IMR-90 (cell line): Measurements from ENCODE around the gene SLC23A3. TPM values are rescaled to one million over a fixed set of nuclear protein-coding genes. Genes with fewer than 3 reads are reported as not detected.

Experiments used
- ATAC-seq: fragments of 200-7000 bp; cut with Tn5 transposase; 2 replicates; pipeline ENCODE4 v1.9.1; 2020; ENCODE audit warnings: low read depth, mild to moderate bottlenecking, moderate library complexity
- BruUV-seq: library from RNA; stranded (reverse); fragments of 400-500 nt; replicated peaks from 2 replicates; lab custom pipeline; 2021; lab: Mats Ljungman, UMichigan
- CTCF ChIA-PET: fragments of 300-600 bp; formaldehyde crosslinking; extraction: SDS; loops from one replicate; lab custom pipeline; 2021; ENCODE audit warnings: antibody characterized with exemption; lab: Yijun Ruan, JAX
- POLR2A ChIA-PET: fragments of 300-600 bp; sonication (Branson Sonifier 250); formaldehyde crosslinking; loops from one replicate; lab custom pipeline; 2022; ENCODE audit warnings: antibody characterized with exemption; ENCODE audit not compliant: unreplicated experiment; lab: Charles Lee
- DNase-seq: peaks from one replicate; pipeline ENCODE4 v3.0.0; 2013
- H2AFZ ChIP-seq: replicated peaks from 2 replicates; pipeline ENCODE3; 2013; ENCODE audit warnings: low read length, mild to moderate bottlenecking; ENCODE audit not compliant: poor library complexity
- H2AK5ac ChIP-seq: 2 replicates; pipeline ENCODE4 v1.6.1; 2013; ENCODE audit warnings: low read depth, low read length, inconsistent platforms
- H2AK9ac ChIP-seq: replicated peaks from 2 replicates; pipeline ENCODE3; 2013; ENCODE audit warnings: mild to moderate bottlenecking, low read depth, low read length, moderate library complexity; ENCODE audit not compliant: poor library complexity
- H2BK120ac ChIP-seq: 2 replicates; pipeline ENCODE4 v1.6.1; 2013; ENCODE audit warnings: low read depth, low read length, inconsistent platforms
- H2BK15ac ChIP-seq: 3 replicates; pipeline ENCODE4 v1.6.1; 2013; ENCODE audit warnings: low read depth, low read length, inconsistent platforms
- H2BK20ac ChIP-seq: 2 replicates; pipeline ENCODE4 v1.6.1; 2013; ENCODE audit warnings: low read depth, mild to moderate bottlenecking, inconsistent platforms, low read length, moderate library complexity
- H2BK5ac ChIP-seq: 2 replicates; pipeline ENCODE4 v1.6.1; 2013; ENCODE audit warnings: mild to moderate bottlenecking, low read depth, low read length, inconsistent platforms; ENCODE audit not compliant: poor library complexity, severe bottlenecking
- H3K14ac ChIP-seq: replicated peaks from 2 replicates; pipeline ENCODE4 v1.6.1; 2013; ENCODE audit warnings: low read depth, low read length, inconsistent platforms
- H3K18ac ChIP-seq: 2 replicates; pipeline ENCODE4 v1.6.1; 2013; ENCODE audit warnings: low read depth, low read length, control low read depth
- H3K23ac ChIP-seq: 2 replicates; pipeline ENCODE4 v1.6.1; 2013; ENCODE audit warnings: low read depth, low read length, inconsistent platforms
- H3K27ac ChIP-seq: 2 replicates; pipeline ENCODE4 v1.5.1; 2013; ENCODE audit warnings: mild to moderate bottlenecking, control low read depth, low read length; ENCODE audit not compliant: insufficient read depth
- H3K27me3 ChIP-seq: 2 replicates; pipeline ENCODE4 v1.6.1; 2013; ENCODE audit warnings: low read length; ENCODE audit not compliant: control insufficient read depth, insufficient read depth
- H3K36me3 ChIP-seq: 2 replicates; pipeline ENCODE4 v1.6.1; 2013; ENCODE audit warnings: low read length, mixed read lengths; ENCODE audit not compliant: control insufficient read depth, insufficient read depth
- H3K4ac ChIP-seq: 2 replicates; pipeline ENCODE4 v1.6.1; 2013; ENCODE audit warnings: low read depth, low read length, inconsistent platforms
- H3K4me1 ChIP-seq: 2 replicates; pipeline ENCODE4 v1.6.1; 2013; ENCODE audit warnings: low read length, mixed read lengths; ENCODE audit not compliant: control insufficient read depth, insufficient read depth
- H3K4me2 ChIP-seq: 2 replicates; pipeline ENCODE4 v1.6.1; 2013; ENCODE audit warnings: low read depth, mild to moderate bottlenecking, control low read depth, low read length, moderate library complexity
- H3K4me3 ChIP-seq: 2 replicates; pipeline ENCODE4 v1.5.1; 2013; ENCODE audit warnings: low read depth, mild to moderate bottlenecking, control low read depth, low read length, moderate library complexity; ENCODE audit not compliant: insufficient read depth
- H3K56ac ChIP-seq: 2 replicates; pipeline ENCODE4 v1.6.1; 2013; ENCODE audit warnings: low read length, inconsistent platforms; ENCODE audit not compliant: insufficient read depth; ENCODE audit errors: extremely low read depth
- H3K79me1 ChIP-seq, 2 experiments: 2 replicates each; pipeline ENCODE4 v1.6.1; 2013; ENCODE audit warnings: low read length in 2 of 2, inconsistent platforms in 1 of 2, low read depth in 1 of 2
- H3K9ac ChIP-seq: 2 replicates; pipeline ENCODE4 v1.6.1; 2013; ENCODE audit warnings: low read depth, low read length, control low read depth
- H3K9me1 ChIP-seq: 2 replicates; pipeline ENCODE4 v1.6.1; 2013; ENCODE audit warnings: low read length, inconsistent platforms; ENCODE audit not compliant: insufficient read depth
- H3K9me3 ChIP-seq: 2 replicates; pipeline ENCODE4 v1.6.1; 2013; ENCODE audit warnings: low read length; ENCODE audit not compliant: control insufficient read depth, insufficient read depth
- H4K20me1 ChIP-seq: 2 replicates; pipeline ENCODE4 v1.6.1; 2013; ENCODE audit warnings: low read length, inconsistent platforms; ENCODE audit not compliant: insufficient read depth
- H4K5ac ChIP-seq: 2 replicates; pipeline ENCODE4 v1.6.1; 2013; ENCODE audit warnings: mild to moderate bottlenecking, low read depth, low read length, control low read depth
- H4K8ac ChIP-seq, 2 experiments: 2 replicates each; pipeline ENCODE4 v1.6.1; 2013; ENCODE audit warnings: low read depth in 2 of 2, low read length in 2 of 2, control low read depth in 1 of 2, inconsistent platforms in 1 of 2
- H4K91ac ChIP-seq: 2 replicates; pipeline ENCODE4 v1.6.1; 2013; ENCODE audit warnings: low read depth, low read length, inconsistent platforms; ENCODE audit not compliant: insufficient read depth
- CEBPB ChIP-seq: IDR thresholded peaks from 2 replicates; pipeline ENCODE4 v1.6.1; 2012; ENCODE audit warnings: low read depth, low read length, improper control_type of control experiment
- FOS ChIP-seq: fragments of 150-350 bp; IDR thresholded peaks from 2 replicates; pipeline ENCODE4 v1.6.1; 2016; ENCODE audit warnings: low read depth, low read length
- MAZ ChIP-seq: IDR thresholded peaks from 2 replicates; pipeline ENCODE4 v1.6.1; 2012; ENCODE audit warnings: low read depth, mild to moderate bottlenecking, low read length, improper control_type of control experiment, moderate library complexity, borderline replicate concordance
- MXI1 ChIP-seq: IDR thresholded peaks from 2 replicates; pipeline ENCODE4 v1.6.1; 2012; ENCODE audit warnings: low read depth, mild to moderate bottlenecking, low read length, moderate library complexity, borderline replicate concordance
- POLR2A ChIP-seq: IDR thresholded peaks from 2 replicates; pipeline ENCODE4 v1.6.1; 2012; ENCODE audit warnings: mild to moderate bottlenecking, low read depth, low read length
- RCOR1 ChIP-seq: IDR thresholded peaks from 2 replicates; pipeline ENCODE4 v1.6.1; 2012; ENCODE audit warnings: mild to moderate bottlenecking, low read length, improper control_type of control experiment; ENCODE audit not compliant: insufficient replicate concordance
- WGBS, 2 experiments: methylation state at CpG; one replicate each; pipeline versions ENCODE4 v1.1.5 to v1.1.7; 2013; ENCODE audit warnings: missing lambda C conversion rate in 2 of 2; ENCODE audit not compliant: insufficient read length in 1 of 2; ENCODE audit errors: extremely low coverage in 2 of 2; 5-methylcytosine and 5-hydroxymethylcytosine counted together
- dilution Hi-C: fragments of 300-500 bp; cut with HindIII; formaldehyde crosslinking; loops from one replicate; pipeline ENCODE4 v1.14.3; 2018; ENCODE audit warnings: low sequenced_read_pairs; ENCODE audit not compliant: unreplicated experiment
- in situ Hi-C: fragments of 300-500 bp; cut with MboI; formaldehyde crosslinking; loops from 3 replicates; pipeline ENCODE4 v1.14.3; 2019; ENCODE audit warnings: low sequenced_read_pairs, inconsistent platforms, mixed read lengths
- intact Hi-C: fragments of 100-400 bp; cut with micrococcal nuclease; formaldehyde crosslinking; loops from 2 replicates; pipeline ENCODE4 v1.10.0; 2022
- polyA plus RNA-seq, 3 experiments: library from polyadenylated mRNA; depleted of rRNA; stranded (reverse); fragments of >200 nt; gene quantifications; 2 replicates each; pipeline ENCODE4 v1.2.3, GENCODE V29; 2012; ENCODE audit warnings: low replicate concordance in 1 of 3
- total RNA-seq: library from RNA; depleted of rRNA; stranded (reverse); fragments of >200 nt; gene quantifications from 2 replicates; pipeline ENCODE4 v1.2.3, GENCODE V29; 2012
- TF ChIP-seq, protein P1 (sequence below): conservative IDR thresholded peaks from 2 replicates; pipeline ENCODE4 v1.5.1; 2012; ENCODE audit warnings: mild to moderate bottlenecking, low read depth, low read length, improper control_type of control experiment

Gene SLC23A3
- total and polyA plus RNA-seq, 2 of the 4 experiments (the other 2 are of a cell fraction): 0.18 to 0.65 TPM

DNA sequence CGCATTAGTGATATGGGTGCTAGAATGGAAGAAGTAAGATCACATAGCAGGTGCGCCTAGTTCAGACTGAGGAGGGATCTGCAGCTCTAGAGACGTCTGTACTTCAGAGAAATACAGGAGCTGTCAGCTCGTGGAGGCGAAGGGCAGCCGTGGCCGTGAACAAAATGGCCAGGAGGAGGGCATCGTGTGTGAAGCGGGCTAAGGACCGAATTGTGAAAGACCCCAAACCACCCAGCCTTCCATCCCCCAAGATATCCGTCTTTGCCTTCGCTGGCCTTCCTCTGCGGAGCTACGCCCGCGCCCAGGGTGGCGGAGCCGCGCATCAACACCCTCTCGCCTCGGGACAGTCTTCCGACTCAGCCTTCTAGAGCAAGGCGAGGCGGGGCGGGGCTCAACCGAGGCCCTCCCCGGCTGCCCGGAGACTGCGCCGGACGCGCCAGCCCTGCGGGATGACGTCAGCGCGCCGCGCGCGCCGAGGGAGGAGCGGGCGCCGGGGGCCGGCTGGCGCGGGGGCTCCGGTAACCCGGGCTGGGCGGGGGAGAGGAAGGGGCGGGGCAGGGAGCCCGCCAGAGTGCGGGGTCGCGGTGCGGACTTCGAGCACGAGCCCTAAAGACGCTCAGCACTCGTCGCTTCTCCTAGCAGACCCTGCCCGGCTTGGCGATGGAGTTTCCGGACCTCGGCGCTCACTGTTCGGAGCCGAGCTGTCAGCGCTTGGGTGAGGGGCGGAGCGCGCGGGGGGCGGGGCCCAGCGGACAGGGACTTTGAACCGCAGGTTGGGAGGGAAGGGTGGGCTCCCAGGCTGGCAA is 36.7 kb upstream of the SLC23A3 start, which contains the start of gene ZFAND2B:
ZFAND2B (plus strand) TSS at position 455 of the 806 bp plus-strand sequence; CDS start at position 661, 206 bp downstream.
- Histone ChIP-seq H3K23ac (peak within 1 kb of the TSS; percentile 94), H2AFZ (peak within 1 kb of the TSS; percentile 98), H3K18ac (peak within 1 kb of the TSS; percentile 88), H3K4me2 (peak within 1 kb of the TSS; percentile 99), H2AK9ac (peak within 1 kb of the TSS; percentile 95), H3K27me3 (no peaks in the 10 kb centered on the region), H3K4ac (peak within 1 kb of the TSS; percentile 94), H4K91ac (peak within 1 kb of the TSS; percentile 90), H3K27ac (peak within 1 kb of the TSS; percentile 96), H4K20me1 (peaks cover 9% of the 10 kb centered on the region; the same call in 1 of the 2 replicates), H2BK20ac (peak within 1 kb of the TSS; percentile 66; the same call in 1 of the 2 replicates), H3K9me1 (peaks cover 8% of the 10 kb centered on the region; the same call in 1 of the 2 replicates), H2BK15ac (peak within 1 kb of the TSS; percentile 66; the same call in 1 of the 3 replicates), H3K9ac (peak within 1 kb of the TSS; percentile 93), H3K9me3 (no peaks in the 10 kb centered on the region), H3K4me3 (peak within 1 kb of the TSS; percentile 84), H3K14ac (peak within 1 kb of the TSS; percentile 96), H2BK120ac (peak within 1 kb of the TSS; percentile 90), H4K8ac (peak within 1 kb of the TSS; percentile 51 to 92), H3K56ac (peak within 1 kb of the TSS; percentile 75), H2BK5ac (peak within 1 kb of the TSS; percentile 97), H3K79me1 (peaks cover 5 to 19% of the 10 kb centered on the region in 2 experiments; a peak in 3 of 4 replicates), H4K5ac (peak within 1 kb of the TSS; percentile 78), H2AK5ac (peak within 1 kb of the TSS; percentile 84), H3K4me1 (peaks cover 16% of the 10 kb centered on the region), H3K36me3 (peaks cover 25% of the 10 kb centered on the region)
- DNase-seq (peak; percentile 88), ATAC-seq (peak; percentile 96)
- intact Hi-C loops (loop anchor here (1.0 to 2.0 kb wide), 2 partner anchors 30 to 46 kb away; partner anchors contain the start of genes CNPPD1 and NHEJ1), in situ Hi-C loops (loop anchor here (5.0 kb wide), 1 partner anchor 34 kb away; the partner anchor contains the start of gene SLC23A3), dilution Hi-C loops (no loop called here)
- WGBS, 2 experiments: 7% methylated on average over 3 of the region's 76 CpGs; no CpG with 5 or more reads in 1 of the 2 experiments
- TF ChIP-seq CEBPB (0 out of 2 replicates have a peak, but pooled peaks have one; percentile 22), RCOR1 (no peak), MAZ (peak; percentile 97), POLR2A (peak; percentile 88), MXI1 (0 out of 2 replicates have a peak, but pooled peaks have one; percentile 11), FOS (peak; percentile 6; the same call in 1 of the 2 replicates)
- TF ChIP-seq, protein P1, sequence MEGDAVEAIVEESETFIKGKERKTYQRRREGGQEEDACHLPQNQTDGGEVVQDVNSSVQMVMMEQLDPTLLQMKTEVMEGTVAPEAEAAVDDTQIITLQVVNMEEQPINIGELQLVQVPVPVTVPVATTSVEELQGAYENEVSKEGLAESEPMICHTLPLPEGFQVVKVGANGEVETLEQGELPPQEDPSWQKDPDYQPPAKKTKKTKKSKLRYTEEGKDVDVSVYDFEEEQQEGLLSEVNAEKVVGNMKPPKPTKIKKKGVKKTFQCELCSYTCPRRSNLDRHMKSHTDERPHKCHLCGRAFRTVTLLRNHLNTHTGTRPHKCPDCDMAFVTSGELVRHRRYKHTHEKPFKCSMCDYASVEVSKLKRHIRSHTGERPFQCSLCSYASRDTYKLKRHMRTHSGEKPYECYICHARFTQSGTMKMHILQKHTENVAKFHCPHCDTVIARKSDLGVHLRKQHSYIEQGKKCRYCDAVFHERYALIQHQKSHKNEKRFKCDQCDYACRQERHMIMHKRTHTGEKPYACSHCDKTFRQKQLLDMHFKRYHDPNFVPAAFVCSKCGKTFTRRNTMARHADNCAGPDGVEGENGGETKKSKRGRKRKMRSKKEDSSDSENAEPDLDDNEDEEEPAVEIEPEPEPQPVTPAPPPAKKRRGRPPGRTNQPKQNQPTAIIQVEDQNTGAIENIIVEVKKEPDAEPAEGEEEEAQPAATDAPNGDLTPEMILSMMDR: no peak
- CTCF ChIA-PET: interaction anchor here (0.6 to 1.1 kb wide), 4 partner anchors 12 to 71 kb away, joined by 3 read pairs; partner anchors contain the start of gene ABCB6
- POLR2A ChIA-PET: interaction anchor here (0.6 to 0.7 kb wide), 4 partner anchors 11 to 1052 kb away, joined by 3 to 5 read pairs (median 4); partner anchors contain the start of gene CNPPD1
- BruUV-seq: no TSS peak
